GM18951 (cell line): ENCODE measurements around the gene CDR2L.
"Not testable (repeated sequence)": the region's sequence is repeated elsewhere in the genome, so short reads cannot be mapped to it uniquely, and the experiment has no call there.

ENCODE experiments used
- POLR2A ChIP-seq: IDR thresholded peaks from 4 replicates; pipeline ENCODE4 v1.6.1; 2011; ENCODE audit warnings: mild to moderate bottlenecking; ENCODE audit not compliant: insufficient read length, insufficient read depth; ENCODE audit errors: extremely low read depth
- in situ Hi-C: fragments of 300-500 bp; cut with MboI; formaldehyde crosslinking; loops from one replicate; pipeline ENCODE4 v1.12.0; 2022; ENCODE audit warnings: low sequenced_read_pairs, mixed read lengths, inconsistent platforms; ENCODE audit not compliant: unreplicated experiment

CDR2L gene

GRCh38 chr17:75019710-75020109 is 32.3 kb downstream of the CDR2L start:
- in situ Hi-C loops: no loop called here

GRCh38 chr17:75020331-75021110 is 33.1 kb downstream of the CDR2L start:
- in situ Hi-C loops: no loop called here
- TF ChIP-seq POLR2A: no peak

More at GRCh38 chr17:75019710-75020109, 32.3 kb downstream of the CDR2L start:
- TF ChIP-seq POLR2A: no peak

- in situ Hi-C loops: no loop called here
- TF ChIP-seq POLR2A: no peak
Observed at GRCh38 chr17:75024686-75025397, 37.4 kb downstream of the CDR2L start.

- in situ Hi-C loops: not testable (repeated sequence)
Observed at GRCh38 chr17:75025398-75025734, 37.9 kb downstream of the CDR2L start.

- in situ Hi-C loops: not testable (repeated sequence)
Observed at GRCh38 chr17:75026650-75027049, 39.2 kb downstream of the CDR2L start.

- in situ Hi-C loops: no loop called here
- no peak for TF ChIP-seq POLR2A
Observed at GRCh38 chr17:75030161-75030560, 42.7 kb downstream of the CDR2L start.

- TF ChIP-seq POLR2A: no peak
- in situ Hi-C loops: no loop called here
Observed at GRCh38 chr17:75031972-75032719, 44.7 kb downstream of the CDR2L start.

GRCh38 chr17:75032720-75033280 is 45.4 kb downstream of the CDR2L start:
- in situ Hi-C loops: no loop called here
- TF ChIP-seq POLR2A: no peak

- TF ChIP-seq POLR2A: no peak
- in situ Hi-C loops: no loop called here
Observed at GRCh38 chr17:75033346-75034235, 46.2 kb downstream of the CDR2L start.

- peak; percentile 23 for TF ChIP-seq POLR2A
- in situ Hi-C loops: no loop called here
Observed at GRCh38 chr17:75034236-75034908, 46.9 kb downstream of the CDR2L start.

GRCh38 chr17:75036643-75037268 is 49.3 kb downstream of the CDR2L start:
- in situ Hi-C loops: no loop called here
- no peak for TF ChIP-seq POLR2A

GRCh38 chr17:75039238-75039637 is 51.8 kb downstream of the CDR2L start:
- no peak for TF ChIP-seq POLR2A
- in situ Hi-C loops: no loop called here
